WTC11 (cell line): ENCODE measurements around the gene EVL.

Experiments
- CREB1 ChIP-seq: sonication (generic); formaldehyde crosslinking; IDR thresholded peaks from 2 replicates; pipeline ENCODE4 v1.8.0; 2023; ENCODE audit warnings: mild to moderate bottlenecking, missing genetic modification reagents
- ELF4 ChIP-seq: sonication (generic); formaldehyde crosslinking; IDR thresholded peaks from 2 replicates; pipeline ENCODE4 v1.8.1; 2022; ENCODE audit warnings: low read depth, mild to moderate bottlenecking, moderate library complexity, missing genetic modification reagents
- FOXP1 ChIP-seq: sonication (generic); formaldehyde crosslinking; IDR thresholded peaks from 2 replicates; pipeline ENCODE4 v1.8.0; 2022; ENCODE audit warnings: missing genetic modification reagents, mild to moderate bottlenecking, moderate library complexity, borderline replicate concordance
- JUN ChIP-seq: sonication (generic); formaldehyde crosslinking; IDR thresholded peaks from 2 replicates; pipeline ENCODE4 v1.8.0; 2023; ENCODE audit warnings: mild to moderate bottlenecking, missing genetic modification reagents
- NFYB ChIP-seq: sonication (generic); formaldehyde crosslinking; conservative IDR thresholded peaks from 2 replicates; pipeline ENCODE4 v1.8.0; 2022; ENCODE audit warnings: low read depth, missing genetic modification reagents
- ZBTB21 ChIP-seq: sonication (generic); formaldehyde crosslinking; IDR thresholded peaks from 2 replicates; pipeline ENCODE4 v1.8.1; 2023; ENCODE audit warnings: mild to moderate bottlenecking, missing genetic modification reagents, borderline replicate concordance
- ZNF232 ChIP-seq: sonication (generic); formaldehyde crosslinking; IDR thresholded peaks from 2 replicates; pipeline ENCODE4 v1.8.0; 2022; ENCODE audit warnings: mild to moderate bottlenecking, missing genetic modification reagents
- TF ChIP-seq, protein P1 (sequence below): fragments of 200-600 bp; IDR thresholded peaks from 2 replicates; pipeline ENCODE4 v1.8.0; 2022; ENCODE audit warnings: antibody characterized with exemption
- TF ChIP-seq, protein P2 (sequence below): fragments of 250-450 bp; sonication (Bioruptor Pico); IDR thresholded peaks from 2 replicates; pipeline ENCODE4 v1.8.0; 2021; ENCODE audit warnings: mild to moderate bottlenecking
- TF ChIP-seq, protein P3 (sequence below): sonication (generic); formaldehyde crosslinking; IDR thresholded peaks from 2 replicates; pipeline ENCODE4 v1.8.1; 2022; ENCODE audit warnings: low read depth, mild to moderate bottlenecking, moderate library complexity, missing genetic modification reagents, borderline replicate concordance
- TF ChIP-seq, protein P4 (sequence below): sonication (generic); formaldehyde crosslinking; IDR thresholded peaks from 2 replicates; pipeline ENCODE4 v1.8.0; 2022; ENCODE audit warnings: mild to moderate bottlenecking, missing genetic modification reagents
- TF ChIP-seq, protein P5 (sequence below): fragments of 250-450 bp; sonication (Bioruptor Pico); IDR thresholded peaks from 2 replicates; pipeline ENCODE4 v1.9.0; 2021; ENCODE audit warnings: mild to moderate bottlenecking
- TF ChIP-seq, protein P6 (sequence below): sonication (generic); formaldehyde crosslinking; IDR thresholded peaks from 2 replicates; pipeline ENCODE4 v1.8.1; 2022; ENCODE audit warnings: low read depth, missing genetic modification reagents, borderline replicate concordance
- TF ChIP-seq, protein P7 (sequence below): sonication (generic); formaldehyde crosslinking; IDR thresholded peaks from 2 replicates; pipeline ENCODE4 v1.8.1; 2023; ENCODE audit warnings: mild to moderate bottlenecking, missing genetic modification reagents, moderate library complexity

DNA sequence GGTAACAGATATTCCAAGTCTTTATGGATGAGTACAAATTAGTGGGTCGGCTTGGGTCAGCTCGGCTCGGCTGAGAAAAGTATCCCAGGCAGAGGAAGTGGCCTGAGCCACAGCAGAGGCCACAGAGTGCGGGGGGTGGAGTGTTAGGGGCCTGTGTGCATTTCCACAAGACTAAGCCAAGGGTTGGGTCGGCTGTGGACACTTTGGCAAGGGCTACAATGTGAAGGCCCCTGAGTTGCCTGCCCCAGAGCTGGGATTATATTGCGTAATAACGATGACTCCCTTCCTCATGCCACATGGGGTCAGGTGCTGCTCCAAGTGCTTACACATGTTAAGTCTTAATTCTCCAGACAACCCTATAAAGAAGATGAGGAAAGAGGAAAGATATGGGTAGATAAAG is 11.4 kb downstream of the EVL start:
- no peak for TF ChIP-seq NFYB
- TF ChIP-seq, protein P1, sequence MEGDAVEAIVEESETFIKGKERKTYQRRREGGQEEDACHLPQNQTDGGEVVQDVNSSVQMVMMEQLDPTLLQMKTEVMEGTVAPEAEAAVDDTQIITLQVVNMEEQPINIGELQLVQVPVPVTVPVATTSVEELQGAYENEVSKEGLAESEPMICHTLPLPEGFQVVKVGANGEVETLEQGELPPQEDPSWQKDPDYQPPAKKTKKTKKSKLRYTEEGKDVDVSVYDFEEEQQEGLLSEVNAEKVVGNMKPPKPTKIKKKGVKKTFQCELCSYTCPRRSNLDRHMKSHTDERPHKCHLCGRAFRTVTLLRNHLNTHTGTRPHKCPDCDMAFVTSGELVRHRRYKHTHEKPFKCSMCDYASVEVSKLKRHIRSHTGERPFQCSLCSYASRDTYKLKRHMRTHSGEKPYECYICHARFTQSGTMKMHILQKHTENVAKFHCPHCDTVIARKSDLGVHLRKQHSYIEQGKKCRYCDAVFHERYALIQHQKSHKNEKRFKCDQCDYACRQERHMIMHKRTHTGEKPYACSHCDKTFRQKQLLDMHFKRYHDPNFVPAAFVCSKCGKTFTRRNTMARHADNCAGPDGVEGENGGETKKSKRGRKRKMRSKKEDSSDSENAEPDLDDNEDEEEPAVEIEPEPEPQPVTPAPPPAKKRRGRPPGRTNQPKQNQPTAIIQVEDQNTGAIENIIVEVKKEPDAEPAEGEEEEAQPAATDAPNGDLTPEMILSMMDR = no peak
- no peak for TF ChIP-seq ZBTB21 (CRISPR knock-in tag)
- TF ChIP-seq, protein P2, sequence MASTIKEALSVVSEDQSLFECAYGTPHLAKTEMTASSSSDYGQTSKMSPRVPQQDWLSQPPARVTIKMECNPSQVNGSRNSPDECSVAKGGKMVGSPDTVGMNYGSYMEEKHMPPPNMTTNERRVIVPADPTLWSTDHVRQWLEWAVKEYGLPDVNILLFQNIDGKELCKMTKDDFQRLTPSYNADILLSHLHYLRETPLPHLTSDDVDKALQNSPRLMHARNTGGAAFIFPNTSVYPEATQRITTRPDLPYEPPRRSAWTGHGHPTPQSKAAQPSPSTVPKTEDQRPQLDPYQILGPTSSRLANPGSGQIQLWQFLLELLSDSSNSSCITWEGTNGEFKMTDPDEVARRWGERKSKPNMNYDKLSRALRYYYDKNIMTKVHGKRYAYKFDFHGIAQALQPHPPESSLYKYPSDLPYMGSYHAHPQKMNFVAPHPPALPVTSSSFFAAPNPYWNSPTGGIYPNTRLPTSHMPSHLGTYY (CRISPR knock-in tag) = no peak
- TF ChIP-seq, protein P3, sequence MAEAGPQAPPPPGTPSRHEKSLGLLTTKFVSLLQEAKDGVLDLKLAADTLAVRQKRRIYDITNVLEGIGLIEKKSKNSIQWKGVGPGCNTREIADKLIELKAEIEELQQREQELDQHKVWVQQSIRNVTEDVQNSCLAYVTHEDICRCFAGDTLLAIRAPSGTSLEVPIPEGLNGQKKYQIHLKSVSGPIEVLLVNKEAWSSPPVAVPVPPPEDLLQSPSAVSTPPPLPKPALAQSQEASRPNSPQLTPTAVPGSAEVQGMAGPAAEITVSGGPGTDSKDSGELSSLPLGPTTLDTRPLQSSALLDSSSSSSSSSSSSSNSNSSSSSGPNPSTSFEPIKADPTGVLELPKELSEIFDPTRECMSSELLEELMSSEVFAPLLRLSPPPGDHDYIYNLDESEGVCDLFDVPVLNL (CRISPR knock-in tag) = no peak
- no peak for TF ChIP-seq CREB1
- TF ChIP-seq JUN (CRISPR knock-in tag) = no peak
- TF ChIP-seq, protein P4, sequence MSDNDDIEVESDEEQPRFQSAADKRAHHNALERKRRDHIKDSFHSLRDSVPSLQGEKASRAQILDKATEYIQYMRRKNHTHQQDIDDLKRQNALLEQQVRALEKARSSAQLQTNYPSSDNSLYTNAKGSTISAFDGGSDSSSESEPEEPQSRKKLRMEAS (CRISPR knock-in tag) = no peak
- TF ChIP-seq, protein P5, sequence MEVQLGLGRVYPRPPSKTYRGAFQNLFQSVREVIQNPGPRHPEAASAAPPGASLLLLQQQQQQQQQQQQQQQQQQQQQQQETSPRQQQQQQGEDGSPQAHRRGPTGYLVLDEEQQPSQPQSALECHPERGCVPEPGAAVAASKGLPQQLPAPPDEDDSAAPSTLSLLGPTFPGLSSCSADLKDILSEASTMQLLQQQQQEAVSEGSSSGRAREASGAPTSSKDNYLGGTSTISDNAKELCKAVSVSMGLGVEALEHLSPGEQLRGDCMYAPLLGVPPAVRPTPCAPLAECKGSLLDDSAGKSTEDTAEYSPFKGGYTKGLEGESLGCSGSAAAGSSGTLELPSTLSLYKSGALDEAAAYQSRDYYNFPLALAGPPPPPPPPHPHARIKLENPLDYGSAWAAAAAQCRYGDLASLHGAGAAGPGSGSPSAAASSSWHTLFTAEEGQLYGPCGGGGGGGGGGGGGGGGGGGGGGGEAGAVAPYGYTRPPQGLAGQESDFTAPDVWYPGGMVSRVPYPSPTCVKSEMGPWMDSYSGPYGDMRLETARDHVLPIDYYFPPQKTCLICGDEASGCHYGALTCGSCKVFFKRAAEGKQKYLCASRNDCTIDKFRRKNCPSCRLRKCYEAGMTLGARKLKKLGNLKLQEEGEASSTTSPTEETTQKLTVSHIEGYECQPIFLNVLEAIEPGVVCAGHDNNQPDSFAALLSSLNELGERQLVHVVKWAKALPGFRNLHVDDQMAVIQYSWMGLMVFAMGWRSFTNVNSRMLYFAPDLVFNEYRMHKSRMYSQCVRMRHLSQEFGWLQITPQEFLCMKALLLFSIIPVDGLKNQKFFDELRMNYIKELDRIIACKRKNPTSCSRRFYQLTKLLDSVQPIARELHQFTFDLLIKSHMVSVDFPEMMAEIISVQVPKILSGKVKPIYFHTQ (CRISPR knock-in tag) = no peak
- no peak for TF ChIP-seq FOXP1 (CRISPR knock-in tag)
- no peak for TF ChIP-seq ELF4 (CRISPR knock-in tag)
- TF ChIP-seq, protein P6, sequence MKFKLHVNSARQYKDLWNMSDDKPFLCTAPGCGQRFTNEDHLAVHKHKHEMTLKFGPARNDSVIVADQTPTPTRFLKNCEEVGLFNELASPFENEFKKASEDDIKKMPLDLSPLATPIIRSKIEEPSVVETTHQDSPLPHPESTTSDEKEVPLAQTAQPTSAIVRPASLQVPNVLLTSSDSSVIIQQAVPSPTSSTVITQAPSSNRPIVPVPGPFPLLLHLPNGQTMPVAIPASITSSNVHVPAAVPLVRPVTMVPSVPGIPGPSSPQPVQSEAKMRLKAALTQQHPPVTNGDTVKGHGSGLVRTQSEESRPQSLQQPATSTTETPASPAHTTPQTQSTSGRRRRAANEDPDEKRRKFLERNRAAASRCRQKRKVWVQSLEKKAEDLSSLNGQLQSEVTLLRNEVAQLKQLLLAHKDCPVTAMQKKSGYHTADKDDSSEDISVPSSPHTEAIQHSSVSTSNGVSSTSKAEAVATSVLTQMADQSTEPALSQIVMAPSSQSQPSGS (CRISPR knock-in tag) = no peak
- TF ChIP-seq, protein P7, sequence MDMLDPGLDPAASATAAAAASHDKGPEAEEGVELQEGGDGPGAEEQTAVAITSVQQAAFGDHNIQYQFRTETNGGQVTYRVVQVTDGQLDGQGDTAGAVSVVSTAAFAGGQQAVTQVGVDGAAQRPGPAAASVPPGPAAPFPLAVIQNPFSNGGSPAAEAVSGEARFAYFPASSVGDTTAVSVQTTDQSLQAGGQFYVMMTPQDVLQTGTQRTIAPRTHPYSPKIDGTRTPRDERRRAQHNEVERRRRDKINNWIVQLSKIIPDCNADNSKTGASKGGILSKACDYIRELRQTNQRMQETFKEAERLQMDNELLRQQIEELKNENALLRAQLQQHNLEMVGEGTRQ (CRISPR knock-in tag) = no peak
- TF ChIP-seq ZNF232 (CRISPR knock-in tag) = no peak
